NCI-H2196 (cell line): ENCODE measurements around the gene TUBB.

Source experiments
- DNase-seq: peaks from one replicate; lab custom pipeline; 2025; ENCODE audit not compliant: unreplicated experiment; lab: John Stamatoyannopoulos, UW

Gene TUBB

GRCh38 chr6:30687659-30688431 lies 32.3 kb upstream of the TUBB start:
- DNase-seq, result no peak

GRCh38 chr6:30688569-30688968 lies 31.6 kb upstream of the TUBB start:
- no peak for DNase-seq

- DNase-seq, result no peak
Observed at GRCh38 chr6:30689022-30689865, 30.9 kb upstream of the TUBB start.

- no peak for DNase-seq
Observed at GRCh38 chr6:30689985-30690384, 30.2 kb upstream of the TUBB start.

GRCh38 chr6:30690403-30691207 lies 29.5 kb upstream of the TUBB start, which contains the start of gene NRM:
Gene NRM, minus strand, starts transcription at chr6:30690984. Its CDS starts 10 bp downstream, at chr6:30690974.
- DNase-seq, result peak; percentile 84

GRCh38 chr6:30691208-30691847 lies 28.8 kb upstream of the TUBB start:
- DNase-seq, result no peak

- no peak for DNase-seq
Observed at GRCh38 chr6:30696432-30696831, 23.7 kb upstream of the TUBB start.

- DNase-seq, result no peak
Observed at GRCh38 chr6:30700340-30700739, 19.8 kb upstream of the TUBB start.

- DNase-seq, result no peak
Observed at GRCh38 chr6:30703011-30703410, 17.1 kb upstream of the TUBB start.

GRCh38 chr6:30703821-30704220 lies 16.3 kb upstream of the TUBB start:
- no peak for DNase-seq

- no peak for DNase-seq
Observed at GRCh38 chr6:30705620-30706019, 14.5 kb upstream of the TUBB start.

GRCh38 chr6:30707281-30707850 lies 12.8 kb upstream of the TUBB start:
- DNase-seq, result peak; percentile 89

- DNase-seq, result no peak
Observed at GRCh38 chr6:30709101-30709868, 10.9 kb upstream of the TUBB start.

- no peak for DNase-seq
Observed at GRCh38 chr6:30711758-30712380, 8.3 kb upstream of the TUBB start.

- DNase-seq, result no peak
Observed at GRCh38 chr6:30712441-30712945, 7.7 kb upstream of the TUBB start.

- DNase-seq, result no peak
Observed at GRCh38 chr6:30714263-30714662, 5.9 kb upstream of the TUBB start.

- DNase-seq, result no peak
Observed at GRCh38 chr6:30716879-30717128, 3.3 kb upstream of the TUBB start.

- peak; percentile 100 for DNase-seq
Observed at GRCh38 chr6:30717129-30717844, 2.9 kb upstream of the TUBB start, which contains the start of gene MDC1. Gene MDC1, minus strand, starts transcription at chr6:30717281. Its CDS starts 2,106 bp downstream, at chr6:30715175.
